ENCODE results near the gene DHX58.

The DHX58 gene

GRCh38 chr17:42087042-42087701 is 25.3 kb downstream of the DHX58 start:
- no peak for DNase-seq (ENCODE audit: low read depth)

GRCh38 chr17:42081516-42082129 is 30.9 kb downstream of the DHX58 start:
- no peak for DNase-seq (ENCODE audit: low read depth)

- DNase-seq (ENCODE audit: low read depth), result no peak
These were observed 33.0 kb downstream of the DHX58 start for GRCh38 chr17:42079541-42079940.

- no peak for DNase-seq (ENCODE audit: low read depth)
These were observed 34.0 kb downstream of the DHX58 start for GRCh38 chr17:42078396-42079043.

- no peak for DNase-seq (ENCODE audit: low read depth)
These were observed 34.8 kb downstream of the DHX58 start for GRCh38 chr17:42077755-42078154.

GRCh38 chr17:42076797-42077559 is 35.5 kb downstream of the DHX58 start:
- no peak for DNase-seq (ENCODE audit: low read depth)

- no peak for DNase-seq (ENCODE audit: low read depth)
These were observed 36.7 kb downstream of the DHX58 start for GRCh38 chr17:42075789-42076188.

- peak; percentile 31 for DNase-seq (ENCODE audit: low read depth)
These were observed 40.0 kb downstream of the DHX58 start for GRCh38 chr17:42072323-42073187.

- DNase-seq (ENCODE audit: low read depth), result no peak
These were observed 40.7 kb downstream of the DHX58 start for GRCh38 chr17:42071810-42072209.

GRCh38 chr17:42068979-42069378 is 43.5 kb downstream of the DHX58 start:
- DNase-seq (ENCODE audit: low read depth), result no peak

GRCh38 chr17:42067371-42068091 is 45.0 kb downstream of the DHX58 start:
- DNase-seq (ENCODE audit: low read depth), result peak; percentile 65

GRCh38 chr17:42065201-42065600 is 47.3 kb downstream of the DHX58 start:
- no peak for DNase-seq (ENCODE audit: low read depth)

GRCh38 chr17:42062681-42063080 is 49.8 kb downstream of the DHX58 start:
- DNase-seq (ENCODE audit: low read depth), result no peak

- DNase-seq (ENCODE audit: low read depth), result no peak
These were observed 50.6 kb downstream of the DHX58 start for GRCh38 chr17:42061646-42062487.

- DNase-seq (ENCODE audit: low read depth), result no peak
These were observed 52.3 kb downstream of the DHX58 start for GRCh38 chr17:42060231-42060630.

GRCh38 chr17:42059815-42060214 is 52.7 kb downstream of the DHX58 start:
- DNase-seq (ENCODE audit: low read depth), result no peak

GRCh38 chr17:42058063-42058462 is 54.5 kb downstream of the DHX58 start:
- no peak for DNase-seq (ENCODE audit: low read depth)

- no peak for DNase-seq (ENCODE audit: low read depth)
These were observed 55.9 kb downstream of the DHX58 start for GRCh38 chr17:42056635-42057034.

GRCh38 chr17:42055496-42055895 is 57.0 kb downstream of the DHX58 start:
- peak; percentile 73 for DNase-seq (ENCODE audit: low read depth)

GRCh38 chr17:42055027-42055426 is 57.5 kb downstream of the DHX58 start:
- DNase-seq (ENCODE audit: low read depth), result no peak
